Activated CD4-positive, alpha-beta T cell treated with anti-CD3 and anti-CD28 coated beads, Interleukin-2, amount 50 U/mL, for 4 hours (primary cell): ENCODE results near the gene TOGARAM2.
"Not testable (repeated sequence)": the region's sequence is repeated elsewhere in the genome, so short reads cannot be mapped to it uniquely, and the experiment has no call there.

ENCODE experiments used
- DNase-seq, 2 experiments: peaks; one replicate each; pipeline ENCODE4 v3.0.0-alpha.2; 2020

TOGARAM2 gene

DNA sequence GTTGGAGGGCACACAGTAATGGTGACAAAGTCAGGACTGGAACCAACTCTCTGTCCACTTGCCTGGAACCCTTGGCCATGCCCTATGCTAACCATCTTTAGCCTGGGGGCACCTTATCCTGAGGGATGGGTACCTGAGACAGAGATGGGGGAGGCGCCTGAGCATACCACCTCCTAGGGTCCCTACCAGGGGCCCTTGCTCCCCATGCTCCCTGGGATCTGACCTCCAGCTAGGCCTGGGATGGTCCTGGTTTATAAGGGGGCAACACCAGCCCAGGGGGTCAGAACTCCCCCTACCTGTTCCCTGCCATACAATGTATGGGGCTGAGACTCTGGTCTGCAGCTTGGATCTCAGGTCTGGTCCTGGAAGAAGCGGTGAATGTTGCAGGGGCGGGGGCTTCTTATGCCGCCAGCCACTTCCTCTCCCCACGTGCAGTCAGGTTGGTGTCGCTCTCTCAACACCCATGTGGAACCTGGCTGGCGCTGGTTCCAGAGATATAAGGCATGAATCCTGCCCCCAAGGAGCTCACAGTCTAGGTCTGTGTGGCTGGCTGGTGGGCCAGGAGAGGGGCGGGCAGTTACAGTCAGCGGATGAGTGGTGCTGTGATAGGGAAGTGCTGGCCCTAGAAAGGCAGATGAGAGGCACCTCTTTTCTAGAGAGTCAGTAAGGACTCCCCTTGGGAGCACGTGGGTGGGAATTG is 3.8 kb upstream of the TOGARAM2 start:
- no peak for DNase-seq

DNA sequence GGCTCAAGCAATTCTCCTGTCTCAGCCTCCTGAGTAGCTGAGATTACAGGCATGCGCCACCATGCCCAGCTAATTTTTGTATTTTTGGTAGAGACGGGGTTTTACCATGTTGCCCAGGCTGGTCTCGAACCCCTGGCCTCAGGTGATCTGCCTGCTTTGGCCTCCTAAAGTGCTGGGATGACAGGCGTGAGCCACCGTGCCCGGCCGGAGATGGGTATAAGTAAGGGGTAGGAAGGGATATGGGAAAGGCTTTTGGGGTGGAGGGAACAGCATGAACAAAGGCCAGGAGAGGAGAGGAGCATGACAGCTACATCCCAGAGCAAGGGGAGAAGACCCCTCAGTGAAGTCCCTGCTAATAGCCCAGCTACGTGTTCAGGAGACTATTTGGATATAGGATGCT is 3.1 kb upstream of the TOGARAM2 start:
- DNase-seq: not testable (repeated sequence)

DNA sequence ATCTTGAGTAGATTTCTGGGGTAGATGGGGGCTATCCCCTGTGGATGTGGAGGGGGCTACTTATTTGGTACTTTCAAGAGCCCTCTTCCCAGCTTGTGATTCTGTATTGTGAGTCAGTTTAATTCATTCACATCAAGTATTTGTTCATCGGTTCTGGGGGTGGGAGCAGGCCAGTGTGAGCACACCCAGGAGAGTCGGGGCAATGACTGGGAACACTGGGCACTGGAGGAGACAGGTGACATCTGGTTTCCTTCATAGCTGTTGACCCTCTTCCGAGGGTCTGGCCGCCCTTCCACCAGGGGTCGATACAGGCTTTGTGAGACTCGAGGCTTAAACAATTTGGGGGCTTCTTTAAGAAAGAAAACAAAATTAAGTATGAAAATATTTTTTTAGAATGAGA is 2.5 kb upstream of the TOGARAM2 start:
- no peak for DNase-seq

DNA sequence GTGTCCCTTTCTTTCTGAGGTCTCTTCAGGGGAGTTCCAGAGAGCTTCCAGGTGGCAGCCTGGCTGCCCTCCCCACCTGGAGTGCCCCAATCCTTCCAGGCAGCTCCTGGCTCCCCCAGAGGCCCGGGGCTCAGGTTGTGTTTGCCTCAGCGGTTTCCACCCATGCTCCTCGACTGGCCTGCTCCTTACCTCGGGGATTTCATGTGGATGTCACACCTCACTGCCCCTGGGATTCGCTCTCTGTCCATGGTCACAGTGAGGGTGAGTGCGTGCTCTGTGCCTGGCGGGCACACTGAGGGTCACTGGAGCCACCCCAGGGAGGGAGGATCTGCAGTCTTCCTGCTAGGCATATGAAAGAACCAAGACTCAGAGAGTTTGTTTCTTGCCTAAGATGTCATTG is 2.1 kb upstream of the TOGARAM2 start:
- no peak for DNase-seq

DNA sequence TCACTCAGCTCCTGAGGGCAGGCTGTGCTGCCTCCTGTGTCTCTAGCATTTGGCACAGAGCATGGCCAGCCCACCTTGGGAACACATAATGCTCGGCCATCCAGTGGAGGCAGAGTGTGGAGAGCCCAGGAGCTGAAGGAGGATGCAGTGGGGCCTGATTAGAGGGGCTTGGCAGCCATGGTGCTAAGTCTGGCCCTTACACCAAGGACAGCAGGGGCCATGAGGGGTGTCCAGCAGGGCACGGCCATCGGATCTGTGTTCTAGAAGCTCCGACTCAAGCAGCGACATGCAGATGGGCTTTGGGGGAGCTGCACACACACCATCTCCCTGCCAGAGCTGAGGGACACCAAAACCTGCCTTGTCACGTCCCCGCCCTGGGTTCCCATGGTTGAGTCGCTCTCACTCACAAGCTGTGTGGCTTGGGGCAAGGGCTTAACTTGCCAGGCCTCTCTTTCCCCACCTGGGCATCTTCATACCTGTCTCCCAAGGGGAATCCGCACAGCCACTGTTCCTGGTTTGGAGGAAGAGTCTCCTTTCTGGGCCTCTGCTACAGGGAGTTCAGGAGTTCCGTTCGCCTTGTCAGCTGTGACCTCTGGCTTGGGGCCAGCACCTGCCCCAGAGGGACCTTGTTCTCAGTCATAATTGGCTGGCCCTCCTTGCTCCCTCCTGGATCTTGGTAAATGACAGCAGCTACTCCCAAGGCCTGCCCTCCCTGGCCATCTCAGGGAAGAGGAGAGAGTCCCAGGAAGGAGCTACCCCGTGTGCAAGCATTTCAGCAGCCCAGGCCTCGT is 1.3 kb upstream of the TOGARAM2 start:
- no peak for DNase-seq

DNA sequence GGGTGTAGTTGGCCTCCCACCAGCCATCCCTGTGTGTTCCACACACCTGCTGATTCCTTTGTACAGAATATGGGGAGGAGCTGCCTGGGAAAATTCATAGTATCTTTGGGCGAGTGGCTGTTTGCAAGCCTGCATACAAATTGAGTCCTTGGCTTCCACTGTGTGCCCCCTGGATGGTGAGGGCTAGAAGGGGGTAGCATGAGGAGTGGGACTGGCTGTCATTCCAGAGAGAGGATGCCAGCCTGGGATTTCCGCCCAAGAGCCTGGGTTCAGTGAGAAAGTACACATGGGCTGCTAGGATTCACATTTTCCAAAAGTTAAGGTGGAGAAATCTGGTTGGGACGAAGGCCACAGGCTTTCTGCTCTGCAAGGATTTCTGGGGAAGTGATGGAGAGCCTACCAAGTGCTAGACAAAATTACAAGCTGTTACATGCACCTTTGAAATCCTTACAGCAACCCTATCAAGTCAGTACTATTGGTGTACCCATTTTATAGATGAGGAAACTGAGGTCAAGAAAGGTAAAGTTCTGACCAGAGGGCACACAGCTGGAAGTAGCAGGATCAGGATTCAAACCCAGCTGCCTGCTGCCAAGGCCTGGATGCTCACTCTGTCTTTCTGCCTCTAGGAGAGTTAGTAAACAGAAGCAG is 606 bp upstream of the TOGARAM2 start:
- no peak for DNase-seq

DNA sequence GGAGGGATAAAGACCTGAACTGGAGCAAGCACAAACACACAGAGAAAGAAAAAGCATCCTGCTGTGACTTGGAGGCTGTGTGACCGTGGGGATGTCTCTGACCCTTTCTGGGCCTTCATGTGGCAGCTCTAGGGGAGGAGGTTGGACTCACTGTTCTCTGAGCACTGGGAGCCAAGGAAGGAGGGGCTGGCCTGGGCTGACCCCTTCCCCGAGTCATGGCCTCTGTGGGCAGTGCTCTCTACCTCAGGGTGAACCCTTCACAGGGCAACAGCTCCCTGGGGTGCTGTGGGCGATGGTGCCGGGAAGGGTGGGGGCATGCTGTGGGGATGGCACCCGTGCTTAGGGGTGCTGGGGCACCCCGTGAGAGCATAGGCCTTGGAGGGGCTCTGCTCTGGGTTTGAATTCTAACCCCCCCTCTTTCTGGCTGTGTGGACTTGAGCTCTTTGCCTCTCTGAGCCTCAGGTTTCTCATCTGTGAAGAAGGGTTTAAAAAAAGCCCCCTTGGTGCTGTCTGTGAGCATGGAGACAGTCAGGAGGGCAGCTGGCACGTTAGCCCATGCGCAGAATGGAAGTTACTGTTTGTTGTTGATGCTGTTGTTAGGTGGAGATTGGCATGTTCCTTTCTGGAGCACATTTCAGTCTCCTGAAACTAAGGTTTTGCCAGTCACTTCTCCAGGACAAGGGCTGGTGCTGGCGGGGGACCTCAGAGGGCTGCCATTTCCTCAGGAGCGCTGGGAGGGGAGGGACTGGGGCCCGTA is 700 bp downstream of the TOGARAM2 start:
- no peak for DNase-seq

DNA sequence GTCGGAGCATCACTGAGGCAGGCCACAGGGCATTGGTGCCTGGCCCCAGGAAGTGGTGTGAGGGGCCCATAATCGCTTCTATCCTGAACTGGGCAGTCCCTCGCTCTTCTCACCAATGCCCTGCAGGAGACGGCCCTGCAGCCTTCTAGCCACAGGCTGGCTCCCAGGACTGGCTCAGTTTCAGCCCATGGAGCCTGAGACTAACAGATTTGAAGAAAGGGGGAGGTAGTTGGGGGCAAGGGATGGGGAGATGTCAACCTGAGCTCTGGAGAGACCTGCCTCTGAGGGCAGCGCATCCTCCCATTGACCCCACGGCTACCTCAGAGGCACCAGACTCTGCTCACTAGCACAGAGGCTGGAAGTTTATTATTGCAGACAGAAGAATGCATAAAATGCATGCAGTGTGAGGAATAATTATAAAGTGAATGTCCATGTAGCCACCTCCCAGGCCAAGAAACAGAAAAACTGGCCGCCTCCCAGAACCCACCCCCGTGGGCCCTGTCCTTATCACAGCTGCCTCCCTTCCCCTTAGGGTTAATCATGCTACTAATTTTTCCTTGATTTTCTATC is 1.4 kb downstream of the TOGARAM2 start:
- no peak for DNase-seq

DNA sequence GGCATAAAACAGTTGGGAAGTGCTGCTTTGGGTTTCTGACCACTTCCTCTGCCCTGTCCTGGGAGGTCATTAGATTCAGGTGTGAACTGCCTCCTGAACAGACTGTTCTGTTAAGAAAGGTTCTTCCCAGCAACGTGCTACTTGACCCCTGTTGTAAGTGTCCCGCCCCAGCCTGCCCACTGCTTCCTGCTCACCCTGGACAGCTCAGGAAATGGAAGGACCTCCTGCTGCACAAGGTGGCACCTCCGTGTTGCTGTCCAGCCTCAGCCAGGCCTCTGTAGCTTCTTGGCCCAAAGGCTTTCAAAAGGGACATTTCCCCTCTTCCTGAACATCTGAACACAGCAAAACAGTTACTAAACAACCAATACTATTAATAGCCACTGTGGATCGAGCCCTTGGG is 5.3 kb downstream of the TOGARAM2 start:
- no peak for DNase-seq

DNA sequence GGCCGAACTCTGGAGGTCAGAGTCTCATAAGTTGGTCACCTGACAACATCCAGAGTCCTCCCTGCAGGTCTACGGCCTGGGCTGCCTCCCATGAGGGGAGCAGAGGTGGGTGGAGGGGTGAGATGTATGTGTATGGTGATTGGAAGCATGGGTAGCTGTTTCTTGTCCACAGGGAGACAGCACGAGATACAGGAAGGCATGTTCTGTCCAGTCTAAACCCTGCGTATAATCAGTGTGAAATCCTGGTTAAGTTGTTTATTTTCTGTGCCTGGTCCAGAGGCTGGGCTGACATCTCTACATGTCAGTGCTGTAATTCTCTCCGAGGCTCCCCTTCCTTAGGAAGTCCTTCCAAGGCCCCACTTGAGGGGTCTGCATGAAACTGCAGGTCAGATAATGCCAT is 8.9 kb downstream of the TOGARAM2 start:
- DNase-seq: no peak

DNA sequence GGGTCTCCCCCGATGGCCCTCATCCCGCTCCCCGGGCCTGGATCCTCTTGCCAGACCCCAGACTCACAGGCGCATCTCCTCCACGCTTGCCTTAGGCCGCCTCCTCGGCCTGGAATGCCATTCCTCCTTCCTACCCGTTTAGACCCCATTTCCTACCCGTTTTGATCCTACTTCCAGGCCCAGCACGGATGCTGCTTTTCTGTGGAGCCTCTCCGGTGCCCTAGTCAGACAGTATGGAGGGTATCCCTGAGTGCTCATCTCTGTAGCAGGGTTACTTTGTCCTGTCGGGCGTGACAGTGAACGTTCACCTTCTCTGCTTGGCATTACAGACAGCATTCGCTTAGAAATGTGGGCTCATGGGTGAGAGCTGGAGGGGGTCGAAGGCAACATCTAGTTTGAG is 9.3 kb downstream of the TOGARAM2 start:
- DNase-seq: no peak

DNA sequence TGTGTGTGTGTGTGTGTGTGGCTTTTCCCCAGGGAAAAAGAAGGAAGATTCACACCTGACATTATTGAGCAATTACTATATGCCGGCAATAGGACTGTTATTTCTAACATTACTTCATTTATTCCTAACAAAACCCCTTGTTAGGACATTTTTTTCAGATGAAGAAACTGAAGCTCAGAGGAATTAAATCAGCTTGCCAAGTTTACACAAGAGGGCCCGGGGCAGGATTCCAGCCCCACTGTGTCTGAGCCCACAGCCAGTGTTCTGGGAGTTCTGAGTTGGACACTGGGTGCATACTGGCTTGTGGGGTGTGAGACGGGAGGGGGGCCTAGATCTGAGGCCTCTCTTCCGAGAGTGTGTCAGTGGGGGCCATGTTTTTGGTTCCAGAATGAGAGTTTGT is 9.9 kb downstream of the TOGARAM2 start:
- DNase-seq: no peak

DNA sequence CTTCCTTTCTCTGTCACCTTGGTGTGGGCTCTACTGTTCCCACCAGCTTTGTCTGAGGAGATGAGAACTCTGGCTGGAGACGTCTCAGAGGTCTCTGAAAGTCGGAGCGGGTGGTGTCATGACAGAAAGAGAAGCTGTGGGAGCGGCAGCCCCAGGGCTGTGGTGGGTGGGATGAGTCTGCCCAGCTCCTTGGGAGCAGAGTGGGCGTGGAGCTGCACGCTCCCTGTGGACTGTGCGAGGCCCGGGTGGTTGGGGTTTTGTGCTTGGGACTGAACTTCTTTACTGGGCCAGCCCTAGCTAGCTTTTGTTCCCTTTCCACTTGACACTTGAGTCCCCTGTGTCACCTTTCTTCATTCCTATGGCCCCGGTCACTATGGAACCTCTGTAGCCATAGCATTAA is 10.4 kb downstream of the TOGARAM2 start:
- no peak for DNase-seq

DNA sequence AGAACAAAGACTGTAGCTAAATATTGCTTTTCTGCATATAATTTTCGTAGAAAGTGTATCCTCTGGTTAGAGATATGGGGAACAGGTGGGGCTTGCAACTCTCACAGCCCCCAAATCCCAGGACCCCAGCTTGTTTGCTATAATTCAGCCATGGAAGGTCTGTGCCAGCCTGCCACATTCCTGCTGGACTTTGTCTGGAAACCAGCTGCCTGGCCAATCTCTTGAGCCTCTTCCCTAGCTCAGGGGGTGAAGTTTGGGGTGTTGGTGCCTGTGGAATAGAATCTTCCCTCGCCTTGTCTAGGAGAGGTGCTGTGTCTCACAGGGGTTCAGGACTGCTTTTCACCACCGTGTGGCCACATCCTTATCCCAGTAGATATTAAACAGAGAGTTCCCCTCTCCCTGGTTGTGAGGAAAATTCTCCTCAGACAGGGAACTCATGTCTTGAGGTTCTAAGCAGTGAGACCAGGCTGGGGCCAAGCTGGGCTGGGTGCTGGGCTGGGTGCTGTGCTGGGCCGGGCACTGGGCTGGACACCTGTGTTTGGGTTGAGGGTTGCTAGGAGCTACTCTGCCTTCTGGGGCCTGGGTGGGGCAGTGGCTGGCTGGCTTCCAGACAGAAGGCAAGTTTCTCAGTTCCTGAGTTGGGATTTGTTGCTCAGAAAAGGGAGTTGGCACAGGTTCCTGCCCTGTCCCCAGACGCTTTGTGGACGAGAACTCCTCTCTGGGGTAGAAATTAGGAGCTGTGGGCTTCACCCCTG is 12.3 kb downstream of the TOGARAM2 start:
- DNase-seq: no peak

DNA sequence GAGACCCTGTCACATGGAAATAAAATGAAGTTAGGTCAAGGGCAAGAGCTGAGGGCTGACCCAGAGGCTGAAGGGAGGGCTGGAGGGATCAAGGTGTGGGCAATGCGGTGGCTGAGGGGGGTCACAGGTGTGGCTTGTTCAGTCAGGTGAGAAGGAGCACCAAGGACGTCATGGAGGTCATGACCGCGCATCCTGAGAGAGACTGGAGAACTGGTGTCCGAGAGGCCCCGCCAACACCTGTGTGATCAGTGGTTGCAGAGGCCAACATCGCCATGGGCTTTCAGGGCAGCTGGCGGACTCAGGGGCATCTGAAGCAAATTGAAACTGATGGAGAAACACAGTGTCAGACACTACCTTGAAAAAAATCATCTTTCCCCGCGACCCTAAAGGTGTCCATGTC is 13.0 kb downstream of the TOGARAM2 start:
- no peak for DNase-seq

DNA sequence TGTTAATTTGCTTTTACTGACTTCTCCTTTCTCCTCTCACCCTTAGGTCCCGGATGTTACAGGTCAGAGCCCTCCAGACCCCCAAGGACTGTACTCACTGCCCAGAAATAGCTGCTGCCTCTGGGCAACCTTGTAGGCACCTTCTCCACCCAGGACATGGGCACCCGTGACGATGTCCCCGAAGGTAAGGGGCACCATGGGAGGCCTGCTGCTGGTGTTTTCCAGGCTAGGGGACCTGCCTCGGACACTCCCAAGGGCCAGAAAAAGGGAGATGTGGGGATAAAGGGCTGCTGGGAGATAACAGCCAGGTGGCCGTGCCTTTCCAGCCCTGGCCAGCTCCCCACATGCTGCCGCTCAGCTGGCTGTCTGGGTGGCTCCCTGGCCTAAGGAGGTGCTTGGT is 13.6 kb downstream of the TOGARAM2 start:
- no peak for DNase-seq

DNA sequence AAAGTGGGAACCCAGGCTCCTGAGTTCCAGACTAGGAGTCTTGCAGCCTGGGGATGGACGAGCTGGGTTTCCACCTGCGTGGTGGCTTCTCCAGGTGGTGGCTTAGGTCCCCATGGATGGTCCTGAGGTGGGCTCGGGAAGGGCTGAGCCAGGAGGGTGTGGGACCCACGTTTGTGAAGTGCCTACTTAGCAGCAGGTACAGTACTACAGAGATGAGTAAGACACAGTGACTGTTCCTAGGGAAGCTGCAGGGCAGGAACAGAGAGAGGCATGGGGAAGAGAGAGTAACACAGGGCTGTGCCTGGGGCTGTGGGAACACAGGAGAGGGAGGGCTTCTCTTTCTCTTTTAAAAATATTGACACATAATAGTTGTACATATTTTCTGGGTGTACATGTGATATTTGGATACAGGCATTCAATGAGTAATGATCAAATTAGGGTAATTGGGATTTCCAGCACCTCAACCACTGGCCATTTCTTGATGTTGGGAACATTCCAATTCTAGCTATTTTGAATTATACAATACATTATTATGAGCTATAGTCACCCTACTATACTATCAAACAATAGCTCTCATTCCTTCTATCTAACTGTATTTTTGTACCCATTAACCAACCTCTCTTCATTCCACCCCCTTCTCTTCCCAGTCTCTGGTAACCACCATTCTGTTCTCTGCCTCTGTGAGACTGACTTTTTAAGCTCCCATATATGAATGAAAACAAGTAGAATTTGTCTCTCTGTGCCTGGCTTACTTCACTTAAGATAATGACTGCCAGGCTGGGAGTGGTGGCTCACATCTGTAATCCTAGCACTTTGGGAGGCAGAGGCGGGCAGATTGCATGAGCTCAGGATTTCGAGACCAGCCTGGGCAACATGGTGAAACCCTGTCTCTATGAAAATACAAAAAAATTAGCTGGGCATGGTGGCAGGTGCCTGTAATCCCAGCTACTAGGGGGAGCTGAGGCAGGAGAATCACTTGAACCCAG is 15.0 kb downstream of the TOGARAM2 start:
- no peak for DNase-seq

DNA sequence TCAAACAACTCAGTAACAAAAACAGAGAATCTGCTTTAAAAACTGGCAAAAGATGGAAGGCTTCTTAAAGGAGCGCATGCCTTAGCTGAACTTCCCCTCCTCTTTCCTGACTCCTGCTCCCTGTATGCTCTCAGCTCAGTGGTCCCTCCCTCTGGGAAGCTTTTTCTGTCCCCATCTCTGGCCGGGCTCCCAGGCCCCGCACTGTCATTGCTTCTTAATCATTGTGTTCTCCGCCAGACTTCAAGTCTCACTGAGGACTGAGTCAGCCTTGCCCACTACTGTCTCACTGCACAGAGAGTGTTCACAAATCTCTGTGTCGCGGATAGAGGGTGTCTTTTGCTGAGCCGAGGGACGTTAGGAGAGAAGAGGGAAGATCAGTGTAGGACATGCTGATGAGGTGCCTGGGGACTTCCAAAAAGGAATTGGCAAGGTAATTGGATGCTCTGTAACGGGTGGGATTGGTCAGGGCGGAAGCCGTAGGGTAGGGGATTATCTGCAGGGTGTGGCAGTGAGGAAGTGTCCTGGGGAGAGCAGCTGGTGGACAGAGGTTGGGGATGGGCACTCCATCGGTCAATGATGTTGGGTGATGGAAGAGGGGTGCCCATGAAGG is 16.2 kb downstream of the TOGARAM2 start:
- DNase-seq: no peak

DNA sequence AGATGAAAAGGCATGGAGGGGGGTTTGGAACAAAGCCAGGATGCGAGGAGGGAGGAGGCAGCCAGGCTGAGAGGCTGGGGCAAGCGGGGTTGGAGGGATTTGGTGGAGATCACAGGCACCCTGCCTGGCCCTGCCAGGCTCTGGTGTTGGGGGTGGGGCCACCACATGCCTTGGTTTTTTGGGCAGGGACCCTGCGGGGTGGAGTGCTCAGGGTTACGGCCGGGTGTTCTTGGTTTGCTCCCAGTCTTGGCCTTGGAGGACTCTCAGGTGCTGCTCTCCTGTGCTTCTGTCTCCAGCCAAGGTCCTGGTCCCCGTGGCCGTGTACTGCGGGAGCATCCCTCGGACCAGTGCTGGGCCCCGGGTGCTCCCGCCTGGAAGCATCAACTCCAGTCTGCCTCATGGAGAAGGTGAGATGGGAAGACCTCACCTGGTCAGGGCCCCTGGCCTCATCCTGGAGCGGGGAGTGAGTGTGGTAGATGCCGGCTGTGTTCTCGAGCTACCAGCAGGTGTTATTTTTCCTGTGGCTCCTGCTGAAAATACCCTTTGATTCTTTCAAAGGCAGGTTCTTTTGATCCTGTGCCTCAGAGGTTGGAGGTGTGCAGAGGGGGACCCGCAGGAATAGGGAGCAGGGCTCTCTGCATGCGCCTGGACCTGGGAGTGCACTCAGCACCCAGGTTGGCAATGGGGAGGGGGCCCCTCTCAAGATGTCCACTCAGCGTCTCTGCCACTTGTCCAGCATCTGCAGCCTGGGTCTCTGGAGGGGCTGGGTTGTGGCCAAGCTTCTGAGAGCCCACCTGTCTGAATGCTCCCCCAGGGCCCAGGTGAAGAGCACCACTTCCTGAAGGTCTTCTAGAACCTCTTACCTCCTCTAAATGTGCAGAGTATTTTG is 17.0 kb downstream of the TOGARAM2 start:
- DNase-seq: no peak
